Panc1 (cell line): Measurements from ENCODE around the gene ZCCHC24. TPM values are rescaled to one million over a fixed set of nuclear protein-coding genes. Genes with fewer than 3 reads are reported as not detected.

Experiments
- ATAC-seq: fragments of 200-7000 bp; cut with Tn5 transposase; 2 replicates; pipeline ENCODE4 v1.9.1; 2020; ENCODE audit warnings: mild to moderate bottlenecking, moderate library complexity
- BruUV-seq: library from RNA; stranded (reverse); fragments of 400-500 nt; replicated peaks from 2 replicates; lab custom pipeline; 2021; lab: Mats Ljungman, UMichigan
- CTCF ChIA-PET: fragments of 300-600 bp; sonication (Branson Sonifier 250); formaldehyde crosslinking; loops from one replicate; lab custom pipeline; 2022; ENCODE audit warnings: antibody characterized with exemption; lab: Charles Lee
- POLR2A ChIA-PET: fragments of 300-600 bp; sonication (Branson Sonifier 250); formaldehyde crosslinking; loops from one replicate; lab custom pipeline; 2022; ENCODE audit warnings: antibody characterized with exemption; lab: Charles Lee
- DNase-seq: peaks from one replicate; pipeline ENCODE4 v3.0.0-alpha.2; 2010; ENCODE audit warnings: low read depth, low spot score
- H3K27ac ChIP-seq: 2 replicates; pipeline ENCODE4 v1.5.1; 2011; ENCODE audit warnings: mild to moderate bottlenecking, low read length, inconsistent platforms
- H3K27me3 ChIP-seq: fragments of 200-500 bp; sonication (Bioruptor generic); 2 replicates; pipeline ENCODE4 v1.6.0; 2014; ENCODE audit warnings: low read length, inconsistent platforms; ENCODE audit not compliant: control insufficient read depth, insufficient read depth
- H3K36me3 ChIP-seq: fragments of 200-500 bp; sonication (Bioruptor generic); 2 replicates; pipeline ENCODE4 v1.5.1; 2014; ENCODE audit warnings: inconsistent platforms, mild to moderate bottlenecking, low read length, moderate library complexity; ENCODE audit not compliant: control insufficient read depth, insufficient read depth
- H3K4me1 ChIP-seq: 2 replicates; pipeline ENCODE4 v1.5.1; 2011; ENCODE audit warnings: inconsistent platforms, mild to moderate bottlenecking, low read length, moderate library complexity; ENCODE audit not compliant: control insufficient read depth, insufficient read depth
- H3K4me3 ChIP-seq, 2 experiments: 2 replicates each; pipeline ENCODE4 v1.5.1; 2011 to 2012; ENCODE audit warnings: low read depth in 2 of 2, low read length in 2 of 2, mild to moderate bottlenecking in 2 of 2, inconsistent platforms in 1 of 2, moderate library complexity in 1 of 2
- H3K9me3 ChIP-seq: fragments of 200-500 bp; sonication (Bioruptor generic); 2 replicates; pipeline ENCODE4 v1.5.1; 2014; ENCODE audit warnings: low read depth, mild to moderate bottlenecking, inconsistent platforms, low read length, moderate library complexity; ENCODE audit not compliant: control insufficient read depth, insufficient read depth
- CTCF ChIP-seq: fragments of 450-650 bp; IDR thresholded peaks from 2 replicates; pipeline ENCODE4 v1.5.1; 2017; ENCODE audit warnings: mild to moderate bottlenecking
- POLR2AphosphoS5 ChIP-seq: IDR thresholded peaks from 2 replicates; pipeline ENCODE4 v1.6.1; 2012; ENCODE audit warnings: mild to moderate bottlenecking, low read depth, low read length, moderate library complexity
- REST ChIP-seq, 2 experiments: IDR thresholded peaks; 2 replicates each; pipeline ENCODE4 v1.6.1; 2011 to 2012; ENCODE audit warnings: low read depth in 2 of 2, control low read depth in 1 of 2, low read length in 1 of 2, mild to moderate bottlenecking in 1 of 2, moderate library complexity in 1 of 2; ENCODE audit not compliant: insufficient read depth in 1 of 2
- SIN3A ChIP-seq: IDR thresholded peaks from 2 replicates; pipeline ENCODE4 v1.6.1; 2012; ENCODE audit warnings: low read depth, mild to moderate bottlenecking, low read length, moderate library complexity, borderline replicate concordance; ENCODE audit not compliant: insufficient read depth
- TCF7L2 ChIP-seq: IDR thresholded peaks from 2 replicates; pipeline ENCODE4 v1.6.1; 2011; ENCODE audit warnings: mild to moderate bottlenecking, low read depth, low read length, inconsistent platforms
- in situ Hi-C: cut with HindIII; loops from 2 replicates; pipeline ENCODE4 v1.10.0; 2016; ENCODE audit warnings: low sequenced_read_pairs, low pct_unique_long_range_greater_than_20kb
- intact Hi-C: fragments of 100-400 bp; cut with micrococcal nuclease; formaldehyde crosslinking; loops from one replicate; pipeline ENCODE4 v1.10.0; 2022; ENCODE audit not compliant: unreplicated experiment
- total RNA-seq: library from RNA; stranded (reverse); gene quantifications from one replicate; pipeline ENCODE4 v1.2.1, GENCODE V29; 2021; ENCODE audit not compliant: unreplicated experiment

ZCCHC24 gene
- total RNA-seq, 1 experiment from 2014 or later = 7.8 TPM

GRCh38 chr10:79472449-79472848 is 27.0 kb upstream of the ZCCHC24 start:
- DNase-seq = no peak
- CTCF ChIA-PET = no interaction called here
- in situ Hi-C loops (no loop called here), intact Hi-C loops (no loop called here)
- POLR2A ChIA-PET = interaction anchor here (0.6 kb wide), 1 partner anchor 8 kb away, joined by 4 read pairs; no protein-coding TSS in a partner anchor
- H3K9me3 ChIP-seq = no peaks in the 10 kb centered on the region
- ATAC-seq = no peak
- H3K4me3 ChIP-seq = no peak overlapping the region
- H3K27me3 ChIP-seq = peaks cover 3% of the 10 kb centered on the region; the same call in 1 of the 2 replicates
- H3K36me3 ChIP-seq = no peaks in the 10 kb centered on the region
- H3K4me1 ChIP-seq = no peaks in the 10 kb centered on the region
- BruUV-seq = no TSS peak
- H3K27ac ChIP-seq = no peak overlapping the region
- TF ChIP-seq POLR2AphosphoS5 (no peak), CTCF (no peak), TCF7L2 (no peak), SIN3A (no peak), REST (IDR thresholded peaks at IDR 0.05; ENCODE audit: insufficient read depth in 1 of 2, low read depth in 2 of 2, low read length in 1 of 2) (no peak)

GRCh38 chr10:79471776-79472175 is 26.4 kb upstream of the ZCCHC24 start:
- ATAC-seq (no peak), DNase-seq (no peak)
- intact Hi-C loops = no loop called here
- in situ Hi-C loops = no loop called here
- Histone ChIP-seq H3K9me3 (no peaks in the 10 kb centered on the region), H3K36me3 (no peaks in the 10 kb centered on the region), H3K27ac (no peak overlapping the region), H3K27me3 (peaks cover 3% of the 10 kb centered on the region; the same call in 1 of the 2 replicates), H3K4me3 (no peak overlapping the region), H3K4me1 (no peaks in the 10 kb centered on the region)
- no TSS peak for BruUV-seq
- POLR2A ChIA-PET = interaction anchor here (0.6 kb wide), 1 partner anchor 8 kb away, joined by 4 read pairs; no protein-coding TSS in a partner anchor
- TF ChIP-seq REST (IDR thresholded peaks at IDR 0.05; ENCODE audit: insufficient read depth in 1 of 2, low read depth in 2 of 2, low read length in 1 of 2) (no peak), POLR2AphosphoS5 (no peak), SIN3A (no peak), CTCF (no peak), TCF7L2 (no peak)
- CTCF ChIA-PET = no interaction called here
